ENCODE data around the gene EYA2.

GRCh38 chr20:46900826-46901225 lies 6.2 kb downstream of the EYA2 start:
- TF ChIP-seq CTCF (IDR thresholded peaks at IDR 0.05) (no peak), POLR2A (IDR thresholded peaks at IDR 0.05) (no peak), POLR2AphosphoS5 (IDR thresholded peaks at IDR 0.05) (no peak)

Measured in prostate gland (tissue), 2 donors.